ENCODE measurements around the gene AVL9. TPM values are rescaled to one million over a fixed set of nuclear protein-coding genes. Genes with fewer than 3 reads are reported as not detected.

AVL9 gene
- total RNA-seq, 4 donors from 2014 or later: 33.6 to 45.1 (median 42.3) TPM

DNA sequence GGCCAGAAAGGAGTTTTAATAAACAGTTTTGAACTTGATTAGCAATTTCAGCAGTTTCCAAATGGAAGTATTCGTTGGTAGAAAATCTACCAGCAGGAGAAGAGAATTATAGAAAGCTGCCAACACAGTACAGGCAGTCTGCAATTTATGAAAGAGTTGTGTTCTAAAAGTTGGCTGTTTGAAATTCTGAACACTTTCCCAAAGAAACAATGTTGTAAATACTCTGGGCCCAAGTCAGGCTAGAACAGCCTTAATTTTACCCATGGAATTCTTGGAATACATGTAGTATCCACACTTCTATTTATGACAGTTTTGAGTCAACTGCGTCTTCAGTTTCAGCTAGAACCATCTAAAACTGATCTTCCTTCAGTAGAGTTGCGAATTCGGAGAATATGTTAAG, 42.5 kb downstream of the AVL9 start:
- Histone ChIP-seq H3K4me3 (replicated peaks in 1 of 3) (no peak overlapping the region), H3K27ac (no peak overlapping the region), H3K27me3 (no peaks in the 10 kb centered on the region), H3K4me1 (peaks cover 6 to 13% of the 10 kb centered on the region in 2 donors), H3K9me3 (no peaks in the 10 kb centered on the region), H3K36me3 (no peaks in the 10 kb centered on the region)
- TF ChIP-seq POLR2A (IDR thresholded peaks at IDR 0.05): no peak
- TF ChIP-seq, protein P1, sequence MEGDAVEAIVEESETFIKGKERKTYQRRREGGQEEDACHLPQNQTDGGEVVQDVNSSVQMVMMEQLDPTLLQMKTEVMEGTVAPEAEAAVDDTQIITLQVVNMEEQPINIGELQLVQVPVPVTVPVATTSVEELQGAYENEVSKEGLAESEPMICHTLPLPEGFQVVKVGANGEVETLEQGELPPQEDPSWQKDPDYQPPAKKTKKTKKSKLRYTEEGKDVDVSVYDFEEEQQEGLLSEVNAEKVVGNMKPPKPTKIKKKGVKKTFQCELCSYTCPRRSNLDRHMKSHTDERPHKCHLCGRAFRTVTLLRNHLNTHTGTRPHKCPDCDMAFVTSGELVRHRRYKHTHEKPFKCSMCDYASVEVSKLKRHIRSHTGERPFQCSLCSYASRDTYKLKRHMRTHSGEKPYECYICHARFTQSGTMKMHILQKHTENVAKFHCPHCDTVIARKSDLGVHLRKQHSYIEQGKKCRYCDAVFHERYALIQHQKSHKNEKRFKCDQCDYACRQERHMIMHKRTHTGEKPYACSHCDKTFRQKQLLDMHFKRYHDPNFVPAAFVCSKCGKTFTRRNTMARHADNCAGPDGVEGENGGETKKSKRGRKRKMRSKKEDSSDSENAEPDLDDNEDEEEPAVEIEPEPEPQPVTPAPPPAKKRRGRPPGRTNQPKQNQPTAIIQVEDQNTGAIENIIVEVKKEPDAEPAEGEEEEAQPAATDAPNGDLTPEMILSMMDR (IDR thresholded peaks at IDR 0.05): no peak
- 91 to 94% methylated on average over 4 of the region's 4 CpGs for WGBS, 2 donors
- DNase-seq: no peak
- intact Hi-C loops (cut with DNase I): no loop called here

DNA sequence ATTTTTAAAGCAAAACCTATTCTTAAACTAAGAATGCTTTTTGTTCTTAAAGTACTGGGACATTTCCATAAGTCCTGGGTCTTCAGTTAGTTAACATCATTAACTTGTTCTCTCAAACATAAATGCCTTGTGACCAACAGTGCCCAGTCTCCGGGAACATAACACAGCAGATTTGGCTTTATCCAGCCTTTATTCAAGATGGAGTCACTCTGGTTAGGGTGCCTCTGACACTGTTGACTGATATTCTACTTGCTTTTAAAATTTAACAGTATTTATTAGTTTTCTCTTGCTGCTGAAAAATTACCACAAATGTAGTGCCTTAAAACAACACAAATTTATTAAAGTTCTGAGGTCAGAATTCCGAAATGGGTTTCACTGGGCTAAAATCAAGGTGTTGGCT, 44.1 kb downstream of the AVL9 start:
- Histone ChIP-seq H3K9me3 (no peaks in the 10 kb centered on the region), H3K4me1 (peaks cover 3 to 7% of the 10 kb centered on the region in 2 donors), H3K27me3 (no peaks in the 10 kb centered on the region), H3K36me3 (no peaks in the 10 kb centered on the region), H3K27ac (no peak overlapping the region), H3K4me3 (replicated peaks in 1 of 3) (no peak overlapping the region)
- no peak for DNase-seq
- no peak for TF ChIP-seq POLR2A (IDR thresholded peaks at IDR 0.05)
- TF ChIP-seq, protein P1 (IDR thresholded peaks at IDR 0.05): no peak
- intact Hi-C loops (cut with DNase I): no loop called here
- 93 to 97% methylated on average over 2 of the region's 2 CpGs for WGBS, 2 donors

DNA sequence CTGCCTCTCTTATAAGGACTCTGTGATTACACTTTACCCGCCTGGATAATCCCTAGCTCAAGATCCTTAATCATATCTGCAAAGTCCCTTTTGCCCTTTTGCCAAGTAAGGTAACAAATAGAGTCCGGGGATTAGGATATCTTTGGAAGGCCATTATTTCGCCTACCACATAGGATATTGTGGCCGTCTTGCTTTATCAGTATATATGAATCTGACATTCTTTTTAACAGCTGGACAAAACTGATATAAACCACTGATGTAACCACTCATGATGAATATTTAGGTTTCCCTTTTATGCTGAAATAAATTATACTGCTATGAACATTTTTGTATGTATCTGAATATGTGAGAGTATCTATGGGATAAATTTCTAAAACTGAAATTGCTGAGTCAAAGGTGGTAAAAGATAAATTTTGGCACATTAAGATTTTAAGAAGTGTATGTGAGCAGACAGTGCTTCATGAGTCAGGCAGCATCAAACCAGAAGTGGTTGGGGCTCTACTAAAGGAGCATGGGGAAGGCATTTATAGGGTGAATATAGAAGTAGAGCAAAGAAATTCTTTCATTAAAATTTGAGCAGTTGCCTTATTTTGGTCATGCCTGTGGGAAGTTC, 44.7 kb downstream of the AVL9 start:
- H3K9me3 ChIP-seq: no peaks in the 10 kb centered on the region
- TF ChIP-seq, protein P1 (IDR thresholded peaks at IDR 0.05): no peak
- TF ChIP-seq POLR2A (IDR thresholded peaks at IDR 0.05): no peak
- DNase-seq: no peak
- H3K36me3 ChIP-seq: no peaks in the 10 kb centered on the region
- H3K4me1 ChIP-seq: peaks cover 3 to 7% of the 10 kb centered on the region in 2 donors
- WGBS, 2 donors: 95 to 96% methylated on average over 4 of the region's 4 CpGs
- intact Hi-C loops (cut with DNase I): no loop called here
- H3K27me3 ChIP-seq: no peaks in the 10 kb centered on the region
- no peak overlapping the region for H3K4me3 ChIP-seq (replicated peaks in 1 of 3)
- no peak overlapping the region for H3K27ac ChIP-seq

DNA sequence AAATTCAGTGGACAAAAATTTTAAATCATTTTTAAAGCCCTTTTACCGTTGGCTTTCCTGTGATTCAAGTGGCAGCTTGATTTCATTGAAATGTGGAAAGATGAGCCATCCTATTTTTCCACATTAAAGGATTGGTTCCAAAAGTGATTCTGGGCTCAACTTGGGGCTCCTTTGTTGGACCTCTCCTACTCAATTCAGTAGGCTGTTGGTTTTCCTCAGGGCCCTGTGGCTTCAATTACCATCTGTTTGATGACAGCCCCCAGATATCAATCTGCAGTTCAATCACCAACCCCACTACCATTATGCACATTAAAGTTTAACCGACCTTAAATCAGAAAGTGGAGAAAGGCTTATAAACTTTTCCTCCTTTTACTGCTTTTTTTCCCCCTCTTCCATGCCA, 47.3 kb downstream of the AVL9 start:
- H3K27ac ChIP-seq: no peak overlapping the region
- no peaks in the 10 kb centered on the region for H3K27me3 ChIP-seq
- intact Hi-C loops (cut with DNase I): no loop called here
- H3K36me3 ChIP-seq: no peaks in the 10 kb centered on the region
- TF ChIP-seq, protein P1 (IDR thresholded peaks at IDR 0.05): no peak
- no peak for TF ChIP-seq POLR2A (IDR thresholded peaks at IDR 0.05)
- WGBS, 2 donors: 76 to 81% methylated on average over 2 of the region's 2 CpGs
- no peak for DNase-seq
- no peaks in the 10 kb centered on the region for H3K4me1 ChIP-seq
- no peaks in the 10 kb centered on the region for H3K9me3 ChIP-seq
- no peak overlapping the region for H3K4me3 ChIP-seq (replicated peaks in 1 of 3)

DNA sequence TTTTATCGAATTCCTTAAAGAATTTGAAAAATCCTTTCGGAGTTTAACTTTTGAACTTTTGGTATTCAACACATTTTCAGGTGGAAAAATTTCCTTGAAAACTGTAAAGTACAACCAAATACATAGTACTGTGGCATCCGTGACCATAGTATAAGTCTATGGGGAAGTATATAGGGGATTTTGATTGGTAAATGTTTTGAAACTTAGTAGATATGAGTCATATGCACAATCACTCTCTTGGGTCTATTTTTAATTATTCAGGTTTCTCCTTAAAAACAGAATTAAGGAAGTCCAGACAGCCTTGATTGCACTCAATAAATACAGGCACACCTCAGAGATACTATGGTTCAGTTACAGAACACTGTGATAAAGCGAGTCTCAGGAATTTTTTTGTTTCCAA, 64.2 kb downstream of the AVL9 start:
- TF ChIP-seq, protein P1 (IDR thresholded peaks at IDR 0.05): no peak
- no peak for TF ChIP-seq POLR2A (IDR thresholded peaks at IDR 0.05)
- intact Hi-C loops (cut with DNase I): no loop called here
- H3K27me3 ChIP-seq: no peaks in the 10 kb centered on the region
- H3K4me3 ChIP-seq (replicated peaks in 1 of 3): no peak overlapping the region
- H3K9me3 ChIP-seq: no peaks in the 10 kb centered on the region
- no peaks in the 10 kb centered on the region for H3K4me1 ChIP-seq
- H3K36me3 ChIP-seq: peaks cover 15 to 27% of the 10 kb centered on the region in 2 donors
- WGBS, 2 donors: 97 to 99% methylated on average over 4 of the region's 4 CpGs
- no peak for DNase-seq
- H3K27ac ChIP-seq: no peak overlapping the region
